CD14-positive monocyte (primary cell): ENCODE measurements around the gene CYTL1. TPM values are rescaled to one million over a fixed set of nuclear protein-coding genes. Genes with fewer than 3 reads are reported as not detected.

Experiments
- DNase-seq, 3 donors: peaks; one replicate each; pipeline ENCODE4 v3.0.0-alpha.2; 2011 to 2022
- H2AFZ ChIP-seq: 2 replicates; pipeline ENCODE4 v1.6.0; 2012; ENCODE audit warnings: mild to moderate bottlenecking, low read depth, low read length, inconsistent platforms; ENCODE audit not compliant: insufficient read depth, poor library complexity, severe bottlenecking
- H3K27ac ChIP-seq, 2 donors: 1 replicate in 1 of 2; 2 replicates in 1 of 2; pipeline ENCODE4 v1.5.1; 2012 to 2013; ENCODE audit warnings: low read length in 2 of 2, control low read depth in 1 of 2, inconsistent platforms in 1 of 2, low read depth in 1 of 2, mild to moderate bottlenecking in 1 of 2
- H3K27me3 ChIP-seq, 2 donors: one replicate each; pipeline versions ENCODE4 v1.6.0 to v1.6.1; 2011 to 2013; ENCODE audit warnings: low read length in 2 of 2; ENCODE audit not compliant: control insufficient read depth in 2 of 2, insufficient read depth in 2 of 2
- H3K36me3 ChIP-seq, 2 donors: replicated peaks in 1 of 2; 1 replicate in 1 of 2; 2 replicates in 1 of 2; pipeline versions ENCODE4 v1.5.1 to v1.6.1; 2012 to 2013; ENCODE audit warnings: low read length in 2 of 2, control low read depth in 1 of 2, inconsistent platforms in 1 of 2, mild to moderate bottlenecking in 1 of 2; ENCODE audit not compliant: insufficient read depth in 2 of 2, control insufficient read depth in 1 of 2
- H3K4me1 ChIP-seq, 2 donors: 1 replicate in 1 of 2; 2 replicates in 1 of 2; pipeline versions ENCODE4 v1.5.1 to v1.6.1; 2012 to 2013; ENCODE audit warnings: low read length in 2 of 2, control low read depth in 1 of 2, inconsistent platforms in 1 of 2, mild to moderate bottlenecking in 1 of 2, moderate library complexity in 1 of 2; ENCODE audit not compliant: insufficient read depth in 2 of 2, control insufficient read depth in 1 of 2
- H3K4me2 ChIP-seq: replicated peaks from 2 replicates; pipeline ENCODE3; 2012; ENCODE audit warnings: low read length, moderate library complexity, mild to moderate bottlenecking; ENCODE audit not compliant: poor library complexity, severe bottlenecking; ENCODE audit errors: extremely low read depth
- H3K4me3 ChIP-seq, 3 experiments: fragments of 200-600 bp in 1 of 3; sonication (generic) in 1 of 3; replicated peaks in 1 of 3; 1 replicate in 2 of 3; 2 replicates in 1 of 3; pipeline ENCODE4 v1.5.1; 2011 to 2013; ENCODE audit warnings: low read length in 3 of 3, mild to moderate bottlenecking in 3 of 3, control low read depth in 2 of 3, low read depth in 2 of 3, inconsistent platforms in 1 of 3, moderate library complexity in 1 of 3
- H3K79me2 ChIP-seq: 2 replicates; pipeline ENCODE4 v1.6.0; 2012; ENCODE audit warnings: mild to moderate bottlenecking, control low read depth, inconsistent platforms, low read length, moderate library complexity; ENCODE audit not compliant: insufficient read depth
- H3K9ac ChIP-seq: 2 replicates; pipeline ENCODE4 v1.6.0; 2017; ENCODE audit warnings: low read length, mild to moderate bottlenecking; ENCODE audit not compliant: insufficient read depth, poor library complexity, severe bottlenecking
- H3K9me3 ChIP-seq, 2 donors: replicated peaks in 1 of 2; 1 replicate in 1 of 2; 2 replicates in 1 of 2; pipeline versions ENCODE4 v1.5.1 to v1.6.1; 2012 to 2013; ENCODE audit warnings: low read length in 2 of 2, control low read depth in 1 of 2; ENCODE audit not compliant: control insufficient read depth in 1 of 2, insufficient read depth in 1 of 2
- H4K20me1 ChIP-seq: 2 replicates; pipeline ENCODE4 v1.6.0; 2012; ENCODE audit warnings: mild to moderate bottlenecking, low read length, control low read depth, moderate library complexity; ENCODE audit not compliant: insufficient read depth
- H3K27ac Mint-ChIP-seq, 7 donors: one replicate each; pipeline ENCODE4 v1.8.0; 2020; ENCODE audit warnings: mild to moderate bottlenecking in 7 of 7, mixed read lengths in 7 of 7, moderate library complexity in 6 of 7, inconsistent platforms in 2 of 7
- H3K27me3 Mint-ChIP-seq, 3 donors: one replicate each; pipeline ENCODE4 v1.8.0; 2021 to 2022; ENCODE audit warnings: low read depth in 3 of 3, mild to moderate bottlenecking in 3 of 3, mixed read lengths in 3 of 3, moderate library complexity in 3 of 3, inconsistent platforms in 1 of 3
- H3K36me3 Mint-ChIP-seq, 2 donors: one replicate each; pipeline ENCODE4 v1.8.0; 2020; ENCODE audit warnings: mixed read lengths in 2 of 2, inconsistent platforms in 1 of 2, mild to moderate bottlenecking in 1 of 2
- H3K4me1 Mint-ChIP-seq: one replicate; pipeline ENCODE4 v1.8.0; 2020; ENCODE audit warnings: mild to moderate bottlenecking, mixed read lengths
- H3K4me3 Mint-ChIP-seq, 2 donors: one replicate each; pipeline ENCODE4 v1.8.0; 2020; ENCODE audit warnings: mild to moderate bottlenecking in 2 of 2, mixed read lengths in 2 of 2, moderate library complexity in 1 of 2
- H3K9me3 Mint-ChIP-seq, 7 donors: one replicate each; pipeline ENCODE4 v1.8.0; 2020 to 2022; ENCODE audit warnings: mixed read lengths in 7 of 7, mild to moderate bottlenecking in 6 of 7, moderate library complexity in 6 of 7, inconsistent platforms in 2 of 7
- CTCF ChIP-seq: fragments of 200-600 bp; IDR thresholded peaks from one replicate; pipeline ENCODE4 v1.8.0; 2022; ENCODE audit warnings: antibody characterized with exemption, mild to moderate bottlenecking
- WGBS: methylation state at CpG from one replicate; pipeline ENCODE4 v1.1.5; 2013; ENCODE audit warnings: missing lambda C conversion rate; ENCODE audit not compliant: insufficient coverage; 5-methylcytosine and 5-hydroxymethylcytosine counted together
- intact Hi-C, 2 donors: fragments of 100-400 bp; cut with micrococcal nuclease; formaldehyde crosslinking; loops; one replicate each; pipeline versions ENCODE4 v1.15.0 to v1.15.1; 2023
- polyA plus RNA-seq, 3 donors: library from polyadenylated mRNA; depleted of rRNA in 1 of 3; unstranded in 2 of 3; stranded (reverse) in 1 of 3; fragments of 300-500 nt in 2 of 3; fragments of >200 nt in 1 of 3; fragmentation: Illumina TruSeq in 2 of 3; gene quantifications; 1 replicate in 2 of 3; 2 replicates in 1 of 3; pipeline ENCODE4 v1.2.3, GENCODE V29; 2012 to 2021

CYTL1 gene
- polyA plus RNA-seq, 3 donors = 0.32 to 0.56 TPM; not detected in 1

GRCh38 chr4:4984186-4984585 is 35.1 kb downstream of the CYTL1 start:
- Histone ChIP-seq H3K36me3 (no peaks in the 10 kb centered on the region), H3K27me3 (no peaks in the 10 kb centered on the region), H4K20me1 (no peaks in the 10 kb centered on the region), H3K4me3 (no peak overlapping the region), H2AFZ (no peak overlapping the region), H3K27ac (no peak overlapping the region), H3K9ac (no peak overlapping the region), H3K9me3 (no peaks in the 10 kb centered on the region), H3K4me2 (no peak overlapping the region), H3K4me1 (no peaks in the 10 kb centered on the region), H3K79me2 (no peaks in the 10 kb centered on the region)
- Mint-ChIP-seq H3K4me3 (no peak overlapping the region), H3K27me3 (peaks cover 3 to 6% (median 4%) of the 10 kb centered on the region in 3 donors), H3K4me1 (no peaks in the 10 kb centered on the region), H3K9me3 (peaks cover 0 to 4% (median 0%) of the 10 kb centered on the region in 7 donors), H3K36me3 (no peaks in the 10 kb centered on the region), H3K27ac (no peak overlapping the region)
- intact Hi-C loops = no loop called here
- DNase-seq = no peak
- no peak for TF ChIP-seq CTCF
- WGBS = 71% methylated on average over 1 of the region's 2 CpGs

- no peaks in the 10 kb centered on the region for H3K36me3 Mint-ChIP-seq
- H3K9ac ChIP-seq = no peak overlapping the region
- H3K79me2 ChIP-seq = no peaks in the 10 kb centered on the region
- H3K4me3 Mint-ChIP-seq = no peak overlapping the region
- H3K4me2 ChIP-seq = no peak overlapping the region
- TF ChIP-seq CTCF = no peak
- no peaks in the 10 kb centered on the region for H3K36me3 ChIP-seq
- H2AFZ ChIP-seq = no peak overlapping the region
- H3K27ac Mint-ChIP-seq = no peak overlapping the region
- WGBS = 84% methylated on average over 3 of the region's 8 CpGs
- DNase-seq = no peak
- no peaks in the 10 kb centered on the region for H3K27me3 ChIP-seq
- no peaks in the 10 kb centered on the region for H3K4me1 ChIP-seq
- H4K20me1 ChIP-seq = no peaks in the 10 kb centered on the region
- H3K9me3 ChIP-seq = peaks cover 4 to 8% of the 10 kb centered on the region in 2 donors
- intact Hi-C loops = no loop called here
- no peak overlapping the region for H3K27ac ChIP-seq
- H3K4me3 ChIP-seq = no peak overlapping the region
- no peaks in the 10 kb centered on the region for H3K4me1 Mint-ChIP-seq
- H3K27me3 Mint-ChIP-seq = peaks cover 1 to 4% (median 2%) of the 10 kb centered on the region in 3 donors
- H3K9me3 Mint-ChIP-seq = peaks cover 0 to 11% (median 5%) of the 10 kb centered on the region in 7 donors
Observed at GRCh38 chr4:4981827-4982226, 37.4 kb downstream of the CYTL1 start.
